HepG2 (cell line): ENCODE measurements around the gene AKAP12. TPM values are rescaled to one million over a fixed set of nuclear protein-coding genes. Genes with fewer than 3 reads are reported as not detected.

Experiments used
- CBX2 ChIP-seq, 2 experiments: fragments of 200-600 bp in 1 of 2; sonication (generic); formaldehyde crosslinking in 1 of 2; IDR thresholded peaks; 2 replicates each; pipeline versions ENCODE4 v1.7.0 to v1.8.1; 2018 to 2022; ENCODE audit warnings: low read depth in 2 of 2, low read length in 1 of 2, mild to moderate bottlenecking in 1 of 2, missing genetic modification reagents in 1 of 2
- GLI4 ChIP-seq: sonication (generic); formaldehyde crosslinking; IDR thresholded peaks from 2 replicates; pipeline ENCODE4 v1.5.1; 2020; ENCODE audit warnings: missing genetic modification reagents, mild to moderate bottlenecking, moderate library complexity, borderline replicate concordance
- KAT8 ChIP-seq: IDR thresholded peaks from 2 replicates; pipeline ENCODE4 v1.6.1; 2016; ENCODE audit warnings: missing genetic modification reagents, missing compliant biosample characterization
- NAIF1 ChIP-seq: sonication (generic); formaldehyde crosslinking; IDR thresholded peaks from 2 replicates; pipeline ENCODE4 v1.5.0; 2020; ENCODE audit warnings: mild to moderate bottlenecking, missing genetic modification reagents, borderline replicate concordance
- PHB2 ChIP-seq: fragments of 450-650 bp; IDR thresholded peaks from 2 replicates; pipeline ENCODE4 v1.6.1; 2018; ENCODE audit not compliant: partially characterized antibody
- TFAP4 ChIP-seq: sonication (generic); IDR thresholded peaks from 2 replicates; pipeline ENCODE4 v1.6.1; 2016; ENCODE audit warnings: low read depth, borderline replicate concordance
- ZFP91 ChIP-seq: sonication (generic); formaldehyde crosslinking; IDR thresholded peaks from 2 replicates; pipeline ENCODE4 v1.9.0; 2022; ENCODE audit warnings: missing genetic modification reagents, mild to moderate bottlenecking, borderline replicate concordance
- ZNF138 ChIP-seq: sonication (generic); formaldehyde crosslinking; IDR thresholded peaks from 2 replicates; pipeline ENCODE4 v1.5.0; 2020; ENCODE audit warnings: mild to moderate bottlenecking, low read depth, missing genetic modification reagents
- ZNF205 ChIP-seq: IDR thresholded peaks from 2 replicates; pipeline ENCODE4 v1.6.1; 2018; ENCODE audit warnings: missing biosample characterization, missing genetic modification reagents
- ZNF484 ChIP-seq: sonication (generic); formaldehyde crosslinking; IDR thresholded peaks from 2 replicates; pipeline ENCODE4 v1.5.1; 2020; ENCODE audit warnings: mild to moderate bottlenecking, low read depth, missing genetic modification reagents, borderline replicate concordance
- ZNF552 ChIP-seq: sonication (generic); formaldehyde crosslinking; IDR thresholded peaks from 2 replicates; pipeline ENCODE4 v1.9.0; 2022; ENCODE audit warnings: missing genetic modification reagents, mild to moderate bottlenecking, borderline replicate concordance
- ZNF672 ChIP-seq: sonication (generic); formaldehyde crosslinking; IDR thresholded peaks from 2 replicates; pipeline ENCODE4 v1.8.1; 2022; ENCODE audit warnings: missing genetic modification reagents
- ZNF687 ChIP-seq: sonication (generic); formaldehyde crosslinking; IDR thresholded peaks from 2 replicates; pipeline ENCODE4 v1.5.1; 2020; ENCODE audit warnings: mild to moderate bottlenecking, missing genetic modification reagents, moderate library complexity
- ZNF768 ChIP-seq: sonication (generic); formaldehyde crosslinking; IDR thresholded peaks from 2 replicates; pipeline ENCODE4 v1.4.0; 2020; ENCODE audit warnings: missing genetic modification reagents
- polyA plus RNA-seq, 8 experiments: library from polyadenylated mRNA; depleted of rRNA in 3 of 8; stranded (reverse) in 7 of 8; unstranded in 1 of 8; fragments of >200 nt; fragmentation: Illumina TruSeq in 4 of 8; extraction: Trizol in 4 of 8; gene quantifications; 2 replicates each; pipeline versions ENCODE4 v1.2.1 to v1.2.3, GENCODE V29; 2011 to 2016; ENCODE audit warnings: low read depth in 4 of 8, missing spikeins in 1 of 8, mixed read lengths in 1 of 8; ENCODE audit not compliant: insufficient read depth in 1 of 8
- total RNA-seq, 5 experiments: library from RNA; depleted of rRNA; stranded (reverse); fragments of >200 nt; fragmentation: Illumina TruSeq; extraction: Trizol; gene quantifications; 2 replicates each; pipeline ENCODE4 v1.2.3, GENCODE V29; 2016; ENCODE audit warnings: low read depth in 1 of 5

AKAP12 gene
- total and polyA plus RNA-seq, 2 of the 13 experiments (the other 11 are each of a cell fraction or from before 2014, with no cell fraction given): 10.6 to 19.0 TPM

GRCh38 chr6:151389618-151390275, 150.0 kb downstream of the AKAP12 start (continued):
- TF ChIP-seq ZNF768 (CRISPR knock-in tag) (peak; percentile 72; the same call in 1 of the 2 replicates), ZNF687 (CRISPR knock-in tag) (peak; percentile 94), NAIF1 (peak; percentile 58; the same call in 1 of the 2 replicates), ZNF138 (CRISPR knock-in tag) (0 out of 2 replicates have a peak, but pooled peaks have one; percentile 73), TFAP4 (no peak; the same call in 1 of the 2 replicates), KAT8 (peak; percentile 46; the same call in 1 of the 2 replicates), CBX2 (IDR thresholded peaks at IDR 0.05; ENCODE audit: low read depth, low read length) (no peak), CBX2 (CRISPR knock-in tag; IDR thresholded peaks at IDR 0.05; ENCODE audit: low read depth) (peak; percentile 67; the same call in 1 of the 2 replicates), ZNF672 (peak; percentile 95), ZFP91 (peak; percentile 86; the same call in 1 of the 2 replicates), ZNF484 (0 out of 2 replicates have a peak, but pooled peaks have one; percentile 12), ZNF205 (CRISPR knock-in tag) (peak; percentile 12; the same call in 1 of the 2 replicates), GLI4 (CRISPR knock-in tag) (peak; percentile 50; the same call in 1 of the 2 replicates), PHB2 (no peak), ZNF552 (CRISPR knock-in tag) (peak; percentile 74; the same call in 1 of the 2 replicates)
- TF ChIP-seq, all 625 proteins: peak for 309
